SW480 (cell line): ENCODE measurements around the gene LRRC8C.

ENCODE experiments used
- DNase-seq: peaks from one replicate; pipeline ENCODE4 v3.0.0-alpha.2; 2016; ENCODE audit warnings: low spot score

Gene LRRC8C

DNA sequence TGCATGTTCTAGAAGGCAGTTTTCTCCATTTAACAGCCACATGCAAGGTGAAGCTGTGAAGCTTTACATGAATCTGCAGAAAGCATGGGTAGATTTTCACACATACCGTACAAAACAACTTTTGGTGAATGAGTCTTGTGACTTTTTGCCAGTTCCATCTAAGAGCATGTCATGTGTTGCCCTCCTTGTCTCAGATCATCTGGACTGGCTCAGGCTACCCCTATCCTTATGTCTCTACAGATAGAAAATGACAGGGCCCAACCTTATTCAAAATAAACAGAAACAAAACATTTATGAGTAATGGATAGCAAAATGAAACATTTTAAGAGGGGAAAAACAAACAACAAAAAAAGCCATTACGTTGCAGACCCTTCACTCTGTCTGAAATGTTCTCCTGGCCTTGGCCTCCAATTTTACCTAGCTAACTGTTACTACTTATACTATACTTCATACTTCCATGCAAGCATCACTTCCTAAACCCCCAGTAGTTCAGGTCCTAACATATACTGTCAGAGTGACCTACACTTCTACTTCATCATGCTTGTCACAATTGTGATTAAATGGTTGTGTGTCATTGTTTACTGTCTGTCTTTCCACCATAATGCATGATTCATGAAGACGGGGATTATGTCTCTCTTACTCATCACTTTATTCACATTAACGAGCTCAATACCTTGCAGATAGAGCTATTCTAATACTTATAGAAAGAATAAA is 39.0 kb downstream of the LRRC8C start:
- no peak for DNase-seq

GRCh38 chr1:89672489-89673183 is 39.7 kb downstream of the LRRC8C start:
- no peak for DNase-seq

GRCh38 chr1:89673251-89673650 is 40.3 kb downstream of the LRRC8C start:
- no peak for DNase-seq

GRCh38 chr1:89675677-89676076 is 42.8 kb downstream of the LRRC8C start:
- DNase-seq: no peak

DNA sequence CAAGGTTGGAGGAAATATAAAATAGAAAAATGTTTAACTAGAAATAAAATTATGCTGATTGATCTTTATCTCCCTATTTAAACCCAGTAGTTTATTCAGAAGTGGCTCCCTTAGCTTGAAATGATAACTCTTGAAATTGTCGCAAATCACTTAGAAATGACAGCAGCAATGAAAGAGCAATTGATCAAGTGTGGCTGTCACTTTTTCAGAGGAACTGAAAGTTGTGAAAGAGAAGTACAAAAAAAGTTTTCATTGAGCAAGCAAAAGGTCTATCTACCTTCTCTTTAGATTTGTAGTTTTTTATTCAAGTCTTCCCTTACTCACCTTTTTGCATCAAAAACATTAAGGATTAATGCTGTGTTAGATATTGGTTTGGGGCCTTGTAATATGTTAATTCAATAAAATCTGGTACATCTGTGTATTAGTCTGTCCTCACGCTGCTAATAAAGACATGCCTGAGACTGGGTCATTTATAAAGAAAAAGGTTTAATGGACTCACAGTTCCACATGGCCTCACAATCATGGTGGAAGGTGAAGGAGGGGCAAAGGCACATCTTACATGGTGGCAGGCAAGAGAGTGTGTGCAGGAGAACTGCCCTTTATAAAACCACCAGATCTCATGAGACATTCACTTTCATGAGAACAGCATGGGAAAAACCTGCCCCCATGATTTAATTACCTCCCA is 48.3 kb downstream of the LRRC8C start:
- no peak for DNase-seq

DNA sequence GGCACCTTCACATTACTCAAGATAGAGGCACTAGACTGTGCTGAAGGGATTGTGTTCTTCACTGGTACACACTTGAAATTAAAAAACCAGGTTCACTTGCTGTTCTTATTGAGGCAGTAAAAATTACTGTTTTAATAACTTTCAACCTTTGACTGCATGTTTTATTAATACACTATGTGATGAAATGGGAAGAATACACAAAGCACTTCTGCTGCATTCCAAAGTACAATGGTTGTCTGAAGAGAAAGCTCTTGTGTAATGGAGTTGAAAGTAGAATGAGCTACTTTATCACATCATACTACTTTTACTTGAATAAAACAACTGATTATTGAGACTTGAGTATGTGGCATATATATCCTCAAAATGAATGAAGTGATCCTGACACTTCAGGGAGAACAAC is 49.7 kb downstream of the LRRC8C start:
- no peak for DNase-seq

DNA sequence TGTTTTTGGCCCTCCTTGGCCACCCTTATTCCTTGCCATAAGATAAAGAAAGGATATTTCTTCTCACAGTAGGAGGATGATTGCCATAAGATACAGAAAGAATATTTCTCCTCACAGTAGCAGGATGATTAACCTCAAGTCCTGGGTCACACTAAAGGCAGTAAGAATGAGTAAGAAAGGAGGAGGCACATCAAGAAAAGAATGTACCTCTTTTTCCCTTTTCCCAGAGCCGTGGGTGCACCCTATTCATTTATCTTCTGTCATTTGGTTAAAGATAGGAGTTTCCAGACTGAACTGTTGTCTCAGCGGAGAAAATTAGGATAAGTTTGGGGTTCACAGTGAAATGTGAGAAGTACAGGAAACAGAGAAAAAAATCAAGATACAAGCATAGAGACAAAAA is 52.5 kb downstream of the LRRC8C start:
- DNase-seq: no peak

DNA sequence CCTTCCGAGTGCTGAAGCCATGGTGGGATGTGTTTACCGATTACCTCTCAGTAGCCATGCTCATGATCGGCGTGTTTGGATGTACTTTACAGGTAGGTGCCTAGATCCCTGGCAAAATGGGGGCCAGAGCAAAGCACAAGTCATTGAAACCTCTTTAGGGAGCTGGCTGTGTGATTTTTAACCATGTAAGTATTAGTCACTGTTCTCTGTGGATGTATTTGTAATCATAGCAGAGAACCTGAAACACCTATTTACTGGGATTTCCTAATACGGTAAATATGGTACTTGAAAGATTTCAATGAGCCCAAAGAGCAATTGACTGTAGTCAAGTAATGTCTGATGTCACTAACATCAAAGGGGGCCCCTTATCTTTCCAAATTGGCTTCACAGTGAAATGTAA is 53.6 kb downstream of the LRRC8C start:
- no peak for DNase-seq

DNA sequence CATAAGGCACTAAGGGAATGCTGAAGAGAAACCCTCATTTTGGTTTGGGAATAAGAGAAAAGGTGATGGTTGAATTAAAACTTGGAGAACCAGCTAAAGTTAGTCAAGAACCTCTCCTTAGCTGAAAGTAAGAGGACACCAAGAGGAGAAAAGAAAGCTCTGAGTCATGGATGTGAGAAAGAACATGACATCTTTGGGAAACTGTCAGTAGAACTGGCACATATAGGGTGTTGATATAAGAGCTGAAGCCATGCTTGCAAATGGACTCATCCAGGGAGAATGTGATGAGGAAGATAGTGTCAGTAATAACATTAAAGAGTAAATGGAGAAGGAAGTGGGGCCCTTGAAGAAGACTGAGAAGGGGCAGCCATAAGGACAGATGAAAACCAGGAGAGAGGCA is 54.3 kb downstream of the LRRC8C start:
- DNase-seq: no peak

GRCh38 chr1:89688607-89689006 is 55.7 kb downstream of the LRRC8C start:
- DNase-seq: no peak

DNA sequence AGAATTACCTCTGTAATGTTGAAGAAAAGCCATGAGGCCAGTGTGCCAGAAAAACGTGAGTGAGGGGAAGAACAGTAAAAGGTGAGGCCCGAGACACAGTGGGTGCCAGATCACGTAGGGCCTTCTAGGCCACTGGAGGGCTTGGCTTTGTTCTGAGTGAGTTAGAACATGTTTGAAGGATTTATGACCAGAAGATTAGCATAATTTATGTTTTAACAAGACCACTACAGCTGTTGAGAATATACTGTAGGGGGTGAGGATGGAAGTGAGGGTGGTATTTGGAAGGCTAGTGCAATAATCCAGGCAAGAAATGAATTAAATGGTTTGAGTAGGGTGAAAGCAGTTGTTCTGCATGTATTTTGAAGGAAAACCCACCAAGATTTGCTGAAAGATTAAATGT is 56.3 kb downstream of the LRRC8C start:
- no peak for DNase-seq

DNA sequence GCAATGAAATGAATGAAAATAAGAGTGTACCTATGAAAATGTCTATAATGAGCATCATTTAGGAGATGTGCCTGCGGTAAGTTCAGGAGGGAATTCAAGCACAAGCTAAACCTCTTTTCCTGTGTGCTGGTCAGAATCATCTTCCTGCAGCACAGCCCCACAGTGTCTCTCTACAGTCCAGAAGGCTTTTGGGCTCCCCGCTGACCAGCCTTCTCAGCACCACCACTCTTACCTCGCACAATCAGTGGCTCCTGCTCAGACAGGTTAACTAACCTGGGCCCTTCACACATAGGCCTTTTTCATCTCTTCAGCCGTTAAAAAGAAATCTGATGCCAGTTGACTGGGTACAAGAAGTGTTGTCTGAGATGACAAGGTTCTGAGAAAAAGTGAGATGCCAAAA is 57.7 kb downstream of the LRRC8C start:
- DNase-seq: no peak

GRCh38 chr1:89692601-89693521 is 59.9 kb downstream of the LRRC8C start:
- DNase-seq: no peak

GRCh38 chr1:89695847-89696246 is 62.9 kb downstream of the LRRC8C start:
- DNase-seq: no peak

DNA sequence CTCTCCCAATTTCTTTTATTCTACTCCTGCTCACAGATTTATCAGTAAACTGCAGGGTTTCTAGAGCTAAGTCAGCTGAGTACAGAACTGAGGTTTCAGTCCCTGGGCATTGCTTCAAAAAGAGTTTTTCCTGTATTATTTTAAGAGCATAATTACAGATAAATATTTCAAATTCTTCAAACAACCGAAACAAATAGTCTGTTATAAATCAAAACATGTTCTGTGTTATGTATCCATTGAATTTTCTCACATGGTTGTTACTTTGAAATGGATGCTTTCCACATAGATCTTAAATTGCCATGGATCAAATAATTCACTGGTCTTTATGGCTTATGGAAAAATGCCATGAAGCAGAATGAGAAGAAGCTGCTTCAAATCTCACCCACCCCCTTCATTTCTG is 64.5 kb downstream of the LRRC8C start:
- DNase-seq: no peak

DNA sequence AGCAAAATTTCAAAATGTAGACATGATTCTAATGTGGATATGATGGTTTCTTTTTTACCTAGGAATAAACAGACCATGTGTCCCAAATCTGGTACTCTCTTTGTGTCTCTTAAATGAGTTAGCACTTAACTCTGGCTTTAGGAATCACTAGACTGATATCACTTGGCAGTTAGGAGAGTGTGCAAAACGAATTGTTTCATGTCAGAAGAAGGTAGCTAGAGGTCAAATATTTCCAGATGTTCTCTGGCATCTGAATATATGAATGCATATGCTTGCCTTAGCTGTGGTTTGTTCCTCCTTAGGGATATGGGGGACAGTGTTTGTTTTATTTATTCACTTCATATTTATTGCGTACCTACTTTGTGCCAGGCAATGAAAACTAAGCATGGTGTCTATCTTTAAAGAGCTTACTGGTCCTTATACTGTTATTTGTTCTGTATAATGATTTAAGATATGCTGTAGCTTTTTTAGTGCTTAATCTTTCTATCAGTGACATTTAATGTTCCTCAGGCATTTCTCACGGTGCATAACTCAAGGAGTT is 65.2 kb downstream of the LRRC8C start:
- no peak for DNase-seq

DNA sequence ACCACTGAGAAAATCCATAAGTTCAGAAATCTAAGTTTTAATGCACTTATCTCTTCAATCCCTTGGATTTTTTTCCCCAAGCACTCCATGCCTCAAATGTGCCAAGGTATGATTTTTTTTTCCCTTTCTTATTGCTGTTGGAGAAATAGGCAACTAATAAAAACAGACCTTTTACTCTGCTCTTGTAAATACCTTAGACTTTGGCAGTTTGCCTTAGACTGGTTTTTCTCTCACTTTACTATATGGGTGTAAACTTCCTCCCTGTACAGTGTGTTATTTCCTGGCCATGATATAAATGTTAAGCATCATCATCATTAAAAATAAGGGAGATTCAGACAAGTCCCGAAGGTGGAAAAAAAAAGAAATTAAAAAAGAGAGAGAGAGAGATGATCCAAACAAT is 65.7 kb downstream of the LRRC8C start:
- DNase-seq: no peak

DNA sequence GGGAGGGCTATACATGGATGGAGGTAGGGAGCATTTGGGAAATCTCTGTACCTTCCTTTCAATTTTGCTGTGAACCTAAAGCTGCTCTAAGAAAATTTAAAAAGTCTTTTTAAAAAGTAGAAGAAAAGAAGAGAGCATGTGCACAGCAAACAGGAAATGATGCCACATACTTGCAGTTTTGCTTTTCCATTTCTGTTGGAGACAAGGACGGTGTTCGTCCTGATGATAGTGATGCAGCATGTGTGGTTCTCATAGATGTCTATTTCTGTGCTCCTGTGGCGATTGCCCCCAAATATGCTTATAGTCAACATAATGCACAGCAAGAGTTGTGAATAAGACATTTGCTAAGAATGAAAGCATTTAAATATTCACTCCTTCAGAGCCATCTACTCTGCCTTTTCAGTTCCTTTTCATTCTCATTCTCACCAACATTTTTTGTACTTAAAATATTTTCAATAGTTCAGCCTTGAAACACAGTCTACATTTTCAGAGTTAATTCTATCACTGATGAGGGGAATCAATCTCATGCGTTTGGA is 66.6 kb downstream of the LRRC8C start:
- no peak for DNase-seq

- no peak for DNase-seq
Measured at GRCh38 chr1:89701746-89702241, 68.9 kb downstream of the LRRC8C start.

DNA sequence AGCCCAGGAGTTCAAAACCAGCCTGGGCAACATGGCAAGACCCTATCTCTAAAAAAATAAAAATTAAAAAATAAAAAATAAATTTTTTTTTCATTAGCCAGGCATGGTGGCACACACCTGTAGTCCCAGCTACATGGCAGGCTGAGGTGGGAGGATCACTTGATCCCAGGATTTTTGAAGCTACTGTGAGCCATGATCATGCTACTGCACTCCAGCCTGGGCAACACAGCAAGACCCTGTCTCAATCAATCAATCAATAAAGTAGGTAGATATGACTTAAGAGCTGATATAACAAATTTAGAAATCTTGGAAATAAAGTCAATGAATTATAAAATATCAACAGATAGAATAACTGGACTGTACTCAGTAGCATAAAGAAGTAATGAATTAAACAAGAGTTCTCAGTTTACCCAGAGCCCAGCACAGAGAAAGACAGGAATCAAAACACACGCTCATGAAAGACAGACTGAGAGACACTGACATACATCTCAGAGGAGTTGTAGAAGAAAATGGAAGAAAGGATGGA is 69.7 kb downstream of the LRRC8C start:
- DNase-seq: no peak

DNA sequence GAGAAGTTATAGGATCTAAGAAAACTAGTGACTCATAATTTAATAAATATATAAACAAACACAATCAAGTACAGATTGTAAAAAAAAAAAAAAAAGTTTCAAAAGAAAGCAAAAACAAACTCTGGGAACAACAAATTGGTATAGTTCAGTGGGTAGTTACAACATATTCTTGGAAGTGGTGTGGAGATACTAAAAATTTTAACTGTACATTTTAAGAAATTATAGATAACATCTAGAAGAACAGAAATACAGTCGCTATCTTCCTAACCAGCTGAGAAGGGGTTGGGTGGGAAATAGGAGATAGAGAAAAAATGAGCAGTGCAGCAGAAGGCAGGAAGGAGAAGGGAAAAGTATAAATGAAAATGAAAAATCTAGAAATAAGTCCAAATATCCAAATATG is 70.5 kb downstream of the LRRC8C start:
- no peak for DNase-seq
